Measurements from ENCODE around the gene CSNK1G1.

The CSNK1G1 gene

GRCh38 chr15:64210371-64210770, 145.6 kb downstream of the CSNK1G1 start:
- no peak overlapping the region for H3K4me3 ChIP-seq (replicated peaks in 1 of 2; ENCODE audit: low read depth in 2 of 2, low read length in 2 of 2)
- no peak for DNase-seq (ENCODE audit: low read depth in 2 of 2)
- no peak for TF ChIP-seq CTCF (IDR thresholded peaks at IDR 0.05; ENCODE audit: low read depth, low read length)

GRCh38 chr15:64209680-64210334, 146.2 kb downstream of the CSNK1G1 start:
- no peak overlapping the region for H3K4me3 ChIP-seq (replicated peaks in 1 of 2; ENCODE audit: low read depth in 2 of 2, low read length in 2 of 2)
- DNase-seq (ENCODE audit: low read depth in 2 of 2): peak; percentile 66 to 69
- peak; percentile 25 for TF ChIP-seq CTCF (IDR thresholded peaks at IDR 0.05; ENCODE audit: low read depth, low read length)

GRCh38 chr15:64205202-64205601, 150.8 kb downstream of the CSNK1G1 start:
- no peak overlapping the region for H3K4me3 ChIP-seq (replicated peaks in 1 of 2; ENCODE audit: low read depth in 2 of 2, low read length in 2 of 2)
- no peak for TF ChIP-seq CTCF (IDR thresholded peaks at IDR 0.05; ENCODE audit: low read depth, low read length)
- no peak for DNase-seq (ENCODE audit: low read depth in 2 of 2)

- no peak overlapping the region for H3K4me3 ChIP-seq (replicated peaks in 1 of 2; ENCODE audit: low read depth in 2 of 2, low read length in 2 of 2)
- peak; percentile 62 to 83 for DNase-seq (ENCODE audit: low read depth in 2 of 2)
- TF ChIP-seq CTCF (IDR thresholded peaks at IDR 0.05; ENCODE audit: low read depth, low read length): no peak
These were observed 158.5 kb downstream of the CSNK1G1 start for GRCh38 chr15:64197425-64197824.

GRCh38 chr15:64193971-64194370, 162.0 kb downstream of the CSNK1G1 start:
- no peak overlapping the region for H3K4me3 ChIP-seq (replicated peaks in 1 of 2; ENCODE audit: low read depth in 2 of 2, low read length in 2 of 2)
- TF ChIP-seq CTCF (IDR thresholded peaks at IDR 0.05; ENCODE audit: low read depth, low read length): no peak
- DNase-seq (ENCODE audit: low read depth in 2 of 2): no peak

- TF ChIP-seq CTCF (IDR thresholded peaks at IDR 0.05; ENCODE audit: low read depth, low read length): no peak
- DNase-seq (ENCODE audit: low read depth in 2 of 2): no peak
- no peak overlapping the region for H3K4me3 ChIP-seq (replicated peaks in 1 of 2; ENCODE audit: low read depth in 2 of 2, low read length in 2 of 2)
These were observed 163.8 kb downstream of the CSNK1G1 start for GRCh38 chr15:64191971-64192830.
